OCI-LY3 (cell line): Measurements from ENCODE around the gene DOK1.

Experiments used
- H2AFZ ChIP-seq: fragments of 200-600, 300-600 bp; shearing (Covaris generic); 2 replicates; pipeline ENCODE4 v1.6.0; 2014; ENCODE audit warnings: antibody characterized with exemption, low read depth, low read length
- H3K27ac ChIP-seq: fragments of 200-600, 300-600 bp; sonication (generic); 2 replicates; pipeline ENCODE4 v1.5.1; 2014; ENCODE audit warnings: mild to moderate bottlenecking, low read length, moderate library complexity, mixed read lengths
- H3K27me3 ChIP-seq: fragments of 200-600, 300-600 bp; sonication (generic); 2 replicates; pipeline ENCODE4 v1.6.1; 2014; ENCODE audit warnings: low read depth, low read length, mixed read lengths
- H3K36me3 ChIP-seq: fragments of 200-600, 300-600 bp; sonication (generic); replicated peaks from 2 replicates; pipeline ENCODE3; 2014; ENCODE audit warnings: low read depth, low read length, mixed read lengths
- H3K4me1 ChIP-seq: fragments of 300-600, 200-600 bp; sonication (generic); 2 replicates; pipeline ENCODE4 v1.6.1; 2014; ENCODE audit warnings: low read length, mixed read lengths
- H3K4me2 ChIP-seq: fragments of 200-600, 300-600 bp; sonication (generic); 2 replicates; pipeline ENCODE4 v1.6.1; 2014; ENCODE audit warnings: low read length, mixed read lengths
- H3K4me3 ChIP-seq: fragments of 300-600, 200-600 bp; sonication (generic); 2 replicates; pipeline ENCODE4 v1.5.1; 2014; ENCODE audit warnings: antibody characterized with exemption, mild to moderate bottlenecking, low read length, moderate library complexity
- H3K79me2 ChIP-seq: fragments of 300-600, 200-600 bp; shearing (Covaris generic); 2 replicates; pipeline ENCODE4 v1.6.1; 2014; ENCODE audit warnings: mild to moderate bottlenecking, low read length, mixed read lengths
- H3K9ac ChIP-seq: fragments of 300-600, 200-600 bp; shearing (Covaris generic); 2 replicates; pipeline ENCODE4 v1.6.0; 2014; ENCODE audit warnings: mild to moderate bottlenecking, low read length, moderate library complexity
- H3K9me3 ChIP-seq: fragments of 200-600, 300-600 bp; shearing (Covaris generic); 2 replicates; pipeline ENCODE4 v1.6.1; 2014; ENCODE audit warnings: low read length, mixed read lengths; ENCODE audit not compliant: insufficient read depth
- H4K20me1 ChIP-seq: fragments of 200-600, 300-600 bp; sonication (generic); 2 replicates; pipeline ENCODE4 v1.6.1; 2016; ENCODE audit warnings: low read length, mixed read lengths; ENCODE audit not compliant: insufficient read depth
- EZH2phosphoT487 ChIP-seq: fragments of 200-600 bp; shearing (Covaris generic); IDR thresholded peaks from 2 replicates; pipeline ENCODE4 v1.6.1; 2018; ENCODE audit warnings: antibody characterized with exemption, mixed run types, low read depth
- TF ChIP-seq, protein P1 (sequence below): fragments of 200-600, 300-600 bp; sonication (generic); IDR thresholded peaks from 2 replicates; pipeline ENCODE4 v1.5.1; 2014; ENCODE audit warnings: antibody characterized with exemption, low read length, low read depth

Gene DOK1

DNA sequence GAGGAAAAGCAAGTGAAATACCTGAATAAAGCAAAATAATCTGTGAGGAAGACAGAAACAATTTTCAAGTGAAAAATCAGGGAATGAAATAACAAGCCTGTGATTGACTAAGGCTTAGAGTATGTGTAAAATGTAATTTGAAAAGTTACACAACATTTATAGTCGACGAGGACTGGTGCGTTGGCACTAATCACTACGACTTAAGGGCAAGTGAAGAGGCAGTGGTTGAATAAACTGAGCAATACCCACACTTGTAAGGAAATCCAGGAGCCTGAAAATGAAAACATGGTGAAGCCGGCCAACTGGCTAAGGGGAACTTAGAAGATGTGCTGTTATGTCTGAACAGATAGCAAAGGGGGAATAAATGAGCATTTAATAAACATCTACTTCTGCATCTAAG is 13.4 kb downstream of the DOK1 start:
- Histone ChIP-seq H3K36me3 (no peaks in the 10 kb centered on the region), H4K20me1 (no peaks in the 10 kb centered on the region), H3K4me1 (peaks cover 35% of the 10 kb centered on the region), H3K9me3 (no peaks in the 10 kb centered on the region), H3K27me3 (peaks cover 4% of the 10 kb centered on the region; the same call in 1 of the 2 replicates), H3K27ac (no peak overlapping the region), H3K79me2 (no peaks in the 10 kb centered on the region), H3K9ac (no peak overlapping the region), H2AFZ (no peak overlapping the region), H3K4me3 (no peak overlapping the region), H3K4me2 (no peak overlapping the region)
- TF ChIP-seq, protein P1, sequence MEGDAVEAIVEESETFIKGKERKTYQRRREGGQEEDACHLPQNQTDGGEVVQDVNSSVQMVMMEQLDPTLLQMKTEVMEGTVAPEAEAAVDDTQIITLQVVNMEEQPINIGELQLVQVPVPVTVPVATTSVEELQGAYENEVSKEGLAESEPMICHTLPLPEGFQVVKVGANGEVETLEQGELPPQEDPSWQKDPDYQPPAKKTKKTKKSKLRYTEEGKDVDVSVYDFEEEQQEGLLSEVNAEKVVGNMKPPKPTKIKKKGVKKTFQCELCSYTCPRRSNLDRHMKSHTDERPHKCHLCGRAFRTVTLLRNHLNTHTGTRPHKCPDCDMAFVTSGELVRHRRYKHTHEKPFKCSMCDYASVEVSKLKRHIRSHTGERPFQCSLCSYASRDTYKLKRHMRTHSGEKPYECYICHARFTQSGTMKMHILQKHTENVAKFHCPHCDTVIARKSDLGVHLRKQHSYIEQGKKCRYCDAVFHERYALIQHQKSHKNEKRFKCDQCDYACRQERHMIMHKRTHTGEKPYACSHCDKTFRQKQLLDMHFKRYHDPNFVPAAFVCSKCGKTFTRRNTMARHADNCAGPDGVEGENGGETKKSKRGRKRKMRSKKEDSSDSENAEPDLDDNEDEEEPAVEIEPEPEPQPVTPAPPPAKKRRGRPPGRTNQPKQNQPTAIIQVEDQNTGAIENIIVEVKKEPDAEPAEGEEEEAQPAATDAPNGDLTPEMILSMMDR, result no peak
- TF ChIP-seq EZH2phosphoT487, result no peak

DNA sequence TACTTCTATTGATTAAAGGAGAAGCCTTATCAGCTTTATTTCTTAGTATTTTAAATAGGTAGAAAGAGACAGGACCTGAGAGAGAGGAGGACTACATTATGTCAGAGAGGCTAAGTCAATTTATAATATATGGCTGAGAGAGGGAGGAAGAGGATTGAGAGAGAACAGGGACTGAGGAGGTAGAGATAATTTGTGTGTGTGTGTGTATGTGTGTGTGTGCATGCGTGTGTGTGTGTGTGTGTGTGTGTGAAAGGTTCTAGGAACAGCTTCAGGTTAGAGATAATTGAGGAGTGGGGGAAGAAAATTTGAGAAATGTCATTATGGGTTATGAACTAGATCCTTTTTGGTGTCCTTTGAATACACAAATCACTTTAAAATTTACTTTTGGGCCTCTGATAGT is 15.2 kb downstream of the DOK1 start:
- H2AFZ ChIP-seq, result no peak overlapping the region

DNA sequence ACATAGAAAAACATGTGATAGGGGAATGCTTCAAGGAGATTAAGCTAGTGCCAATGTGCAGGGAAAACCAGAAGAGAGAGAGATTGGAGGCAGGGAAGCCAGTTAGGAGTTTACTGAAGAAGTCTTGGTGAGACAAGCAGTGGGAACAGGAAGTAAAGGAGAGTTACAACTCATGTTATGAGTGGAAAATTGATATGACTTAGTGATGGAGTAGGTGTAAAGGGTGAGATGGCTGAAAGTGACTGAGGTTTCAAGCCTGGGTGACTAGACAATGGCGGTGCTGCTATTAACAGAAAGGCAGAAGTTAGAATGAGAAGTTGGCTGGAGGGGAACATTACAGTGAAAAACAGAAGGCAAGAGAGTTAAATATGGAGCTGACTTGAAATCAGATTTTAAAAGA is 16.5 kb downstream of the DOK1 start:
- H3K4me1 ChIP-seq, result peaks cover 46% of the 10 kb centered on the region
- TF ChIP-seq, protein P1, result no peak
- TF ChIP-seq EZH2phosphoT487, result no peak
- H3K27ac ChIP-seq, result peak overlapping the region; percentile 66
- H3K9me3 ChIP-seq, result no peaks in the 10 kb centered on the region
- no peaks in the 10 kb centered on the region for H3K79me2 ChIP-seq
- peak overlapping the region; percentile 54 for H3K4me2 ChIP-seq
- no peaks in the 10 kb centered on the region for H4K20me1 ChIP-seq
- H3K27me3 ChIP-seq, result 0 out of 2 replicates have a peak, but pooled peaks cover 4% of the 10 kb centered on the region
- H3K36me3 ChIP-seq, result no peaks in the 10 kb centered on the region
- peak overlapping the region; percentile 40; the same call in 1 of the 2 replicates for H3K9ac ChIP-seq
- 0 out of 2 replicates have a peak overlapping the region, but pooled peaks have one; percentile 22 for H3K4me3 ChIP-seq
- peak overlapping the region; percentile 75 for H2AFZ ChIP-seq

More for the DNA sequence above, 15.2 kb downstream of the DOK1 start:
- H4K20me1 ChIP-seq, result no peaks in the 10 kb centered on the region
- H3K9me3 ChIP-seq, result no peaks in the 10 kb centered on the region
- H3K9ac ChIP-seq, result no peak overlapping the region
- peaks cover 46% of the 10 kb centered on the region for H3K4me1 ChIP-seq
- TF ChIP-seq, protein P1, result no peak
- no peak for TF ChIP-seq EZH2phosphoT487
- no peak overlapping the region for H3K4me3 ChIP-seq
- H3K4me2 ChIP-seq, result no peak overlapping the region
- H3K79me2 ChIP-seq, result no peaks in the 10 kb centered on the region
- no peaks in the 10 kb centered on the region for H3K36me3 ChIP-seq
- H3K27ac ChIP-seq, result no peak overlapping the region
- H3K27me3 ChIP-seq, result 0 out of 2 replicates have a peak, but pooled peaks cover 4% of the 10 kb centered on the region

DNA sequence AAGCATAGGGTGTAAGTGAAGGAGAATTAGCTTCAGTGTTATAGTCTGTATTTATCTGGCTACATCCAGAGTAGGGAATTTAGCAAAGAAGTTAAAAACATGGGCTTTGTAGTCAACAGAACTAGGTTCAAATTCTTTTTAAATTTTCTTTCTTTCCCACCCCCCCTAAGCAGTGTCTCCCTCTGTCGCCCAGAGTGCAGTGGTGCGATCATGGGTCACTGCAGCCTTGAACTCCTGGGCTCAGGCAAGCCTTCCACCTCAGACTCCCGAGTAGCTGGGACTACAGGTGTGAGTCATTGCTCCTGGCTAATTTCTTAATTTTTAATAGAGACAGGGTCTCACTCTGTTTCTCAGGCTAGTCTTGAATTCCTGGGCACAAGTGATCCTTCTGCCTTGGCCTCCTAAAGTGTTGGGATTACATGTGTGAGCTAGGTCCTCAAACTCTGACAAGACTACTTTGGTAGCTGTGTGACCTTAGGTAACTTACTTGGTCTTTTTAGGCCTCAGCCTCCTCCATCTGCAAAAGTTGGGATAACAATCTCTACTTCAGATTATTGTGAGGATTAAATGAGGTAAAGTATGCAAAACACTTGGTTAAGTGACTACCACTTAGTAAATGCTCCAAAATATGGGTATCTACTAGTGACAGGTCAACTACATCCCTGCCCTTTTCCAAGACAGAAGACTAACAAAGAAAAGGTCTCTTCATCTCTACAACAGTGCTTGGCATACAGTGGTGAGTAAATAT is 17.8 kb downstream of the DOK1 start:
- no peak overlapping the region for H3K4me3 ChIP-seq
- H2AFZ ChIP-seq, result no peak overlapping the region
- H3K4me1 ChIP-seq, result peaks cover 48% of the 10 kb centered on the region
- H3K27me3 ChIP-seq, result 0 out of 2 replicates have a peak, but pooled peaks cover 4% of the 10 kb centered on the region
- H3K27ac ChIP-seq, result no peak overlapping the region
- H3K36me3 ChIP-seq, result no peaks in the 10 kb centered on the region
- H3K4me2 ChIP-seq, result no peak overlapping the region
- no peaks in the 10 kb centered on the region for H3K9me3 ChIP-seq
- H3K79me2 ChIP-seq, result no peaks in the 10 kb centered on the region
- no peaks in the 10 kb centered on the region for H4K20me1 ChIP-seq
- no peak for TF ChIP-seq EZH2phosphoT487
- TF ChIP-seq, protein P1, result no peak
- H3K9ac ChIP-seq, result no peak overlapping the region
